NCI-H82 treated with DMSO at 0.1 percent for 48 hours (cell line): ENCODE results near the gene POMP.
"Not testable (repeated sequence)": the region's sequence is repeated elsewhere in the genome, so short reads cannot be mapped to it uniquely, and the experiment has no call there.

Source experiments
- DNase-seq: peaks from one replicate; lab custom pipeline; 2025; ENCODE audit not compliant: unreplicated experiment; lab: John Stamatoyannopoulos, UW

The POMP gene

GRCh38 chr13:28693605-28694491 lies 34.9 kb downstream of the POMP start:
- DNase-seq: not testable (repeated sequence)

GRCh38 chr13:28697441-28697840 lies 38.5 kb downstream of the POMP start:
- DNase-seq: no peak

GRCh38 chr13:28699246-28699645 lies 40.3 kb downstream of the POMP start:
- DNase-seq: no peak

GRCh38 chr13:28704282-28704681 lies 45.4 kb downstream of the POMP start:
- no peak for DNase-seq

GRCh38 chr13:28704919-28705318 lies 46.0 kb downstream of the POMP start:
- no peak for DNase-seq

GRCh38 chr13:28705461-28706083 lies 46.6 kb downstream of the POMP start:
- peak; percentile 19 for DNase-seq

- no peak for DNase-seq
These were observed 48.9 kb downstream of the POMP start for GRCh38 chr13:28707629-28708427.

- no peak for DNase-seq
These were observed 51.2 kb downstream of the POMP start for GRCh38 chr13:28710161-28710560.

- DNase-seq: no peak
These were observed 55.7 kb downstream of the POMP start for GRCh38 chr13:28714651-28715050.

- DNase-seq: no peak
These were observed 57.6 kb downstream of the POMP start for GRCh38 chr13:28716511-28716910.

- DNase-seq: no peak
These were observed 58.2 kb downstream of the POMP start for GRCh38 chr13:28717170-28717569.

- DNase-seq: no peak
These were observed 59.2 kb downstream of the POMP start for GRCh38 chr13:28718196-28718542.

- peak; percentile 48 for DNase-seq
These were observed 59.8 kb downstream of the POMP start, which contains the start of gene SLC46A3 for GRCh38 chr13:28718543-28719226. TSS of gene SLC46A3 (minus strand) at chr13:28718970. CDS start at chr13:28717998, 972 bp downstream.

GRCh38 chr13:28719227-28720055 lies 60.5 kb downstream of the POMP start:
- no peak for DNase-seq

- DNase-seq: no peak
These were observed 64.9 kb downstream of the POMP start for GRCh38 chr13:28723806-28724205.

- DNase-seq: no peak
These were observed 66.2 kb downstream of the POMP start for GRCh38 chr13:28725046-28725610.
